ENCODE data around the gene CMTM7. TPM values are rescaled to one million over a fixed set of nuclear protein-coding genes. Genes with fewer than 3 reads are reported as not detected.

The CMTM7 gene
- total and polyA plus RNA-seq, 2 experiments from 2014 or later, result 32.2 to 93.6 TPM

- peaks cover 3% of the 10 kb centered on the region; the same call in 1 of the 3 replicates for H3K4me1 Mint-ChIP-seq
- ATAC-seq (peak; percentile 34; the same call in 2 of the 3 replicates), DNase-seq (ENCODE audit: low spot score) (no peak)
- TF ChIP-seq STAT1 (IDR thresholded peaks at IDR 0.05; ENCODE audit: unreplicated experiment) (no peak), POLR2AphosphoS5 (IDR thresholded peaks at IDR 0.05; ENCODE audit: low read depth) (no peak), ZNF114 (CRISPR knock-in tag; IDR thresholded peaks at IDR 0.05) (no peak), ZNF331 (CRISPR knock-in tag; IDR thresholded peaks at IDR 0.05; ENCODE audit: low read depth) (no peak)
- H3K4me2 ChIP-seq, result no peak overlapping the region
- no peak overlapping the region for H3K4me3 ChIP-seq
- H3K9me2 ChIP-seq (ENCODE audit: insufficient read depth), result no peaks in the 10 kb centered on the region
- H3K27me3 Mint-ChIP-seq (ENCODE audit: insufficient read depth, low read depth, poor library complexity), result no peaks in the 10 kb centered on the region
- H3K27ac Mint-ChIP-seq, result no peak overlapping the region
- H3K27me3 ChIP-seq (ENCODE audit: insufficient read depth), result no peaks in the 10 kb centered on the region
- H3K9me3 Mint-ChIP-seq, result no peaks in the 10 kb centered on the region
- H3K36me3 ChIP-seq (ENCODE audit: insufficient read depth), result no peaks in the 10 kb centered on the region
- H2AFZ ChIP-seq, result no peak overlapping the region
- H4K20me1 ChIP-seq (replicated peaks; ENCODE audit: insufficient read depth), result no peaks in the 10 kb centered on the region
- H3K4me3 Mint-ChIP-seq, result no peak overlapping the region
- H3K79me2 ChIP-seq (replicated peaks; ENCODE audit: insufficient read depth), result no peaks in the 10 kb centered on the region
- no peaks in the 10 kb centered on the region for H3F3A ChIP-seq (replicated peaks; ENCODE audit: low read depth)
- H3K4me1 ChIP-seq (ENCODE audit: insufficient read depth), result no peaks in the 10 kb centered on the region
- H3K36me3 Mint-ChIP-seq (ENCODE audit: low read depth), result no peaks in the 10 kb centered on the region
- H3K27ac ChIP-seq (ENCODE audit: low read depth), result no peak overlapping the region
These were observed 17.8 kb upstream of the CMTM7 start for GRCh38 chr3:32373844-32374243.

- no peaks in the 10 kb centered on the region for H3F3A ChIP-seq (replicated peaks; ENCODE audit: low read depth)
- DNase-seq (ENCODE audit: low spot score) (peak; percentile 96), ATAC-seq (peak; percentile 92)
- H3K4me1 ChIP-seq (ENCODE audit: insufficient read depth), result no peaks in the 10 kb centered on the region
- H3K4me2 ChIP-seq, result no peak overlapping the region
- H2AFZ ChIP-seq, result no peak overlapping the region
- H3K27ac ChIP-seq (ENCODE audit: low read depth), result no peak overlapping the region
- Mint-ChIP-seq H3K36me3 (ENCODE audit: low read depth) (no peaks in the 10 kb centered on the region), H3K27ac (no peak overlapping the region), H3K9me3 (no peaks in the 10 kb centered on the region), H3K27me3 (ENCODE audit: insufficient read depth, low read depth, poor library complexity) (no peaks in the 10 kb centered on the region), H3K4me1 (peaks cover 3% of the 10 kb centered on the region; the same call in 1 of the 3 replicates), H3K4me3 (no peak overlapping the region)
- no peaks in the 10 kb centered on the region for H3K27me3 ChIP-seq (ENCODE audit: insufficient read depth)
- no peaks in the 10 kb centered on the region for H3K9me2 ChIP-seq (ENCODE audit: insufficient read depth)
- no peaks in the 10 kb centered on the region for H3K36me3 ChIP-seq (ENCODE audit: insufficient read depth)
- H4K20me1 ChIP-seq (replicated peaks; ENCODE audit: insufficient read depth), result no peaks in the 10 kb centered on the region
- TF ChIP-seq NANOG (IDR thresholded peaks at IDR 0.05; ENCODE audit: borderline replicate concordance) (no peak), CTCF (conservative IDR thresholded peaks at IDR 0.05; ENCODE audit: low read depth in 2 of 2) (peak; percentile 83 to 86)
- H3K79me2 ChIP-seq (replicated peaks; ENCODE audit: insufficient read depth), result no peaks in the 10 kb centered on the region
- H3K4me3 ChIP-seq, result no peak overlapping the region
These were observed 16.7 kb upstream of the CMTM7 start for GRCh38 chr3:32374788-32375595.

DNA sequence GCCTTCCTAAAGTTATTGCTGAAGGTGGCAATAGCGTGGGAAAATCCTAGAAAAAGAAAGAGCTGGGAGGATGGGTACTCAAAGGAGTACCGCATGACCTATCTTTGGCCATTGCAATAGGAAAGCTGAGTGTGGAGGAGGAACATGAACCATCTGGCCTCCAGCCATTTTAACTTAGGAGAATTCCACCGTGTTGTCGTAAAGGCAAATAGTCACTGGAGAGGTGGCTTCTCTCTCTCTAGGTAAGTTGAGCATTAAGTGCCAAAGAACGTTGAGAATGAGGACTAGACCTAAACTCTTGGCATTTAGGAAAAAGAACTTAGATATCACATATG, 16.1 kb upstream of the CMTM7 start:
- Mint-ChIP-seq H3K9me3 (no peaks in the 10 kb centered on the region), H3K27ac (no peak overlapping the region), H3K4me1 (peaks cover 6% of the 10 kb centered on the region; the same call in 1 of the 3 replicates), H3K36me3 (ENCODE audit: low read depth) (no peaks in the 10 kb centered on the region), H3K4me3 (no peak overlapping the region), H3K27me3 (ENCODE audit: insufficient read depth, low read depth, poor library complexity) (no peaks in the 10 kb centered on the region)
- H3F3A ChIP-seq (replicated peaks; ENCODE audit: low read depth), result no peaks in the 10 kb centered on the region
- DNase-seq (ENCODE audit: low spot score) (no peak), ATAC-seq (no peak)
- H3K79me2 ChIP-seq (replicated peaks; ENCODE audit: insufficient read depth), result no peaks in the 10 kb centered on the region
- H3K9me2 ChIP-seq (ENCODE audit: insufficient read depth), result no peaks in the 10 kb centered on the region
- no peak overlapping the region for H3K4me3 ChIP-seq
- no peak overlapping the region for H3K4me2 ChIP-seq
- no peak overlapping the region for H2AFZ ChIP-seq
- H3K27me3 ChIP-seq (ENCODE audit: insufficient read depth), result no peaks in the 10 kb centered on the region
- no peaks in the 10 kb centered on the region for H3K4me1 ChIP-seq (ENCODE audit: insufficient read depth)
- no peak overlapping the region for H3K27ac ChIP-seq (ENCODE audit: low read depth)
- H3K36me3 ChIP-seq (ENCODE audit: insufficient read depth), result no peaks in the 10 kb centered on the region
- H4K20me1 ChIP-seq (replicated peaks; ENCODE audit: insufficient read depth), result no peaks in the 10 kb centered on the region
- no peak for TF ChIP-seq ZNF462 (CRISPR knock-in tag; IDR thresholded peaks at IDR 0.05)
